HG03135 (cell line): ENCODE data around the gene ALPP.

Experiments
- ATAC-seq: cut with Tn5 transposase; IDR thresholded peaks from one replicate; pipeline ENCODE4 v1.9.1; 2021; ENCODE audit warnings: mild to moderate bottlenecking, moderate library complexity; ENCODE audit not compliant: unreplicated experiment

Gene ALPP

GRCh38 chr2:232340171-232340935 lies 38.2 kb upstream of the ALPP start:
- ATAC-seq: no peak

GRCh38 chr2:232341061-232341738 lies 37.4 kb upstream of the ALPP start:
- ATAC-seq: no peak

DNA sequence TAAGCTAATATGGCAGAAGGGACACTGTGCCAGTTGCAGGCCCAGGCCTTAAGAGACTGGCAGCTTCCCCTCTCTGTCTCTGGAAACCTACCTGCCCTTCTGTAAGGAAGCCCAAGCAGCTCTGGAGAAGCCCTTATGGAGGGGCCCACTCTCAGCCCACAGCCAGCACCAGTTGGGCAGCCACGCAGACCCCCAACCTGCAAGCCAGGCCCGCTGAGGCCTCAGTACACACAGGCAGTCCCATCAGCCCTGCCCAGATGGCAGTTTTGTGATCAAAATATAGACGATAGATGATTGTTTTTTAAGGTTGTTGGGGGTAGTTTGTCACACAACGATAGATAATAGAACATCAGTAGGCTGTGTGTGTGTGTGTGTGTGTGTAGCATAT lies 36.8 kb upstream of the ALPP start:
- ATAC-seq: no peak

DNA sequence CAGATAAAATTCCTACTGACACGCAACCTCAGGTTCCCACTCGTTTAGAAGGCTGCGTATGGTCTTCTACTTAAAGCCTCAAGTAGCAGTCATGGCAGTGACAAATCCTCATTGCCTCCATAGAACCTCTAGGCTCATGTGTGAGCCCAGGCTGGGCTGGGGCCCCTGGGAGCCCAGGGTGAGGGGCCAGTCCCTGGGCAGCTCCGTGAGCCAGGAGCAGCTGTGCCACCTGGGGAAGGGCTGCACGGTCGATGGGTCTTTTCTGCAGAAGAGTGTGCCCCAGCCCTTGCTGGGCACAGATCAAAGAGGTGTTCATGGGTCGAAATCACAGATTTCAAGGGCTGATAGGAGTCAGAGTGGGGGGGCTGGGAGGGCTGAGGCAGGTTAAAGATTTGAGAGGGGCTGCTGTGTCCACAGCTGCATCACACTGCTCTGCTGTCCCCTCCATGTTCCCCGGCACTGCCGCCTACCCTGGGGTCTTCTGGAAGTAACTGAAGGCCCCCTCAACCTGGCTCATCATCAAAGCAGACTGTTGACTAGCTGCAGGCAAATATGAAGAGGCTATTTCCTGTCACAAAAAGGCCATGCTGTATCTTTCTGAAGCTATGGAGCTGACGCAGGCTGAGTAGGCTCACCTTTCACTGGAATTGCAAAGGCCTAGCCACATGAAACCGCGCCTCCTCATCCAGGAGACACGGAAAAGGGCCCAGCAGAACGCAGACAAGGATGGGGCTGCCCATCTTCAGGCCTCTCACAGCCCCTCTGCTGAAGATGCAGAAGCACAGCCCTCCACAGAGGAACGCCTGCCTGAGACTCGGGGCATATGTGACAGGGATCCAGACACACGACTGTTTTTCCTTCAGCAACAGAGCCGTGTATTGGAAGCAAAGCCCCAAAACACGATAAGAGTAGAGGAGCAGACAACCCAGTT lies 35.7 kb upstream of the ALPP start:
- no peak for ATAC-seq

DNA sequence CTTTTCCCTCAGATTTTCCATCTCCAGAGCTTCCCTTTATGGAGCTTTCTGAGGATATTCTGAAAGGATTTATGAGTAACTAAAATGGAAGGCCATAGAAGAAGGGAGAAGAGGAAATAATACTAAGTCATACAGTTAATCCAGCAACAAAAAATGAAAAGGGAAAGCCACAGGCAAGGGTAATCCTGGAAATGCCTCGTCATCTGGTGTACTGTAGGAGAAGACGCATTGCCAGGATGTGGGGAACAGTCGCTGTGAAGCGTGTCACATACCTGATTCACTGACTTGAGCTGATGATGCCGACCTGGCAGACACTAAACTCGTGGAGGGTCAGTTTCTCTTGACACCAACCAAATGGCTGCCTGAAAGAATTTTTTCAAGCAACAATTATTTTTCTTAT lies 34.7 kb upstream of the ALPP start:
- no peak for ATAC-seq

GRCh38 chr2:232345251-232345650 lies 33.3 kb upstream of the ALPP start:
- ATAC-seq: no peak

GRCh38 chr2:232347369-232347768 lies 31.2 kb upstream of the ALPP start:
- no peak for ATAC-seq

GRCh38 chr2:232348936-232349335 lies 29.6 kb upstream of the ALPP start:
- no peak for ATAC-seq

GRCh38 chr2:232349546-232349945 lies 29.0 kb upstream of the ALPP start:
- ATAC-seq: no peak

DNA sequence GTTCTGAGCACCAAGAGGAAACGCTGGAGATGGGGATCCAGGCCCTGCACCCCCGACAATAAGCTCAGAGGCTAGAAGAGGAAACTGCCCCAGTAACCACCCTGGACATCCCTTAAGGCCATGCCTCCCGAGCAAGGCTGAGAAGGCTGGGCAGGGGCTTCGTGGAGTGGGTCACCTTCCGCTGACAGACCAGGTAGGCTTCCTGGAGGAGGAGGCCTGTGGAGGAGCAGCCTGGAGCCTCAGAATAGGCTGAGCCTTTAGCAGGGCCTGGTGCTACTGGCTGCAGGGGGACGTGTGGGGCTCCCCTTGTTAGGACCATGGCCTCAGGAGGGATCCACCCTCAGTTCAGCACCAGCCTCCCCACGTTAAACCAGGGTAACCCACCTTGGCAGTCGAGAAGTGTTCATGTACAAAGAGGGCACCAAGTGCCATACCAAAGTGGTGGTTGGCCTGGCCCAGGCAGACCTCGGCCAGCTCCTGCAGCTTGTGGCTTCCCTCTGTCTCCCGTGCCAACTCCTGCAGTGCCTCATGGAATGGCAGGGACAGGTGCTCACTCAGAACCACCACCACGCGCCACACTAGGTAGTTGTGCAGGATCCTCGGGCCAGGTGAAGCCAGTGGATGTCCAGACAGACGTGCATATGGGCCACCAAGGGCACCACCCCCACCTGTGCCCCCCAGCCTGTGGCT lies 28.5 kb upstream of the ALPP start:
- no peak for ATAC-seq

- no peak for ATAC-seq
Observed at GRCh38 chr2:232350804-232351685, 27.5 kb upstream of the ALPP start.

- ATAC-seq: no peak
Observed at GRCh38 chr2:232351686-232352510, 26.7 kb upstream of the ALPP start.

DNA sequence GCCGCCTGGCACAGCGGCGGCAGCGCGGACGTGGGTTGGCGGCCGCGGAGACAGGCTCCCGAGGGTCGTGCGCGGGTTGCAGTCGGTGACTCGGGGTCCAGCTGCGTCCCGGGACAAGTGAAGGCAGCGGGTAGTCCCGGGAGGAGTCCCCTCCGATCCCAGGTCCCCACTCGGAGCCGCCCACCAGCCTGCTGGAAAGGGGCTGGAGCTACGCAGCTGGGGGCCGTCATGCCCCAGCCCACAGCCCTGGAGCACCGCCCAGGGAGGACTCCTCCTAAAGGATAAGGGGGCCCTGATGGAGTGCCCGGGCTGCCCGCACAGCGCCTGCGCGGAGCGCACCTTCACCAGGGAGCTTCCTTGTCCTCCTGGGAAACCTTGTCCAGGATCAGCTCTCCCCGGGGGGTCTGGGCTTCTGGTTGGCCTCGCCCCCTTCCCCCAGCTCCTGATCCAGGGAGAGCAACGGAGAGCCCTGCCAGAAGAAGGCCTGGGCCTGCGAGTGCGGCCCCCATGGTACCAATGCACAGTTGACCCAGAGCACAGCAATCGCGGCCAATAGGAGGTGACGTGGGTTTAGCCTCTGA lies 25.9 kb upstream of the ALPP start:
- ATAC-seq: no peak

- no peak for ATAC-seq
Observed at GRCh38 chr2:232353096-232353495, 25.5 kb upstream of the ALPP start.

DNA sequence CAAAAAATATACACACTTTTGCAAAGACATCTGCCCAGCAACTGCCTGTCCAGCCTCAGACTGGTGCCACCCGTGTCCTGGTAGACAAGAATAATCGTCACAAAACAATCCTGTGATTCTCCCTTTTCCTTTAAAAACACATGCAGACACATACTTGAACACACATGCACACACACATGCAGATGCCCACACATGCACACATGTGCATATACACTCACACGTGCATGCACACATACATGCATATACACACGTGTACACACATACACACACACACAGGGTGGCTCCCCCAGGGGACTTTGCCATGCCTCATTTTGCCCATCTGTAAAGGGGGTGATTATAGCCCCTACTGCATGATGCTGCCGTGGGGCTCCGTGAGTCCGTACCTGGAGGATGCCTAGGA lies 24.9 kb upstream of the ALPP start:
- ATAC-seq: no peak

DNA sequence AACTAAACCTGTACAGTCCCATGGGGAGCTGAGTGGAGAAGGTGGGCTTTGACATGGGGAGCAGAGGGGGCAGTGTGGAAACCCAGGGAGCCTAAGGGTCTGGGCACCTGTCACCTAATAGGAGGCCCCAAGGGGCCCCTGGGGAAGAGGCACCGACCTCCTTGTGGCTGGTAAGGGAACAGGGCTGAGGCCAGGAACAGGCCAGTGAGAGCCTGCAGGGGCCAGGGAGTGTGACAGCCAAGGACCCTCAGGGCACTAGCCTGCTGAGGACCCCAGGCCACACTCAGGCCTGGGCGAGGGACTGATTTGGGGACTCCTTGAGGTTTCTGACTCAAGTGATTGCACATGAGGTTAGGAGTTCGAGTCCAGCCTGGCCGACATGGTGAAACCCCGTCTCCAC lies 24.5 kb upstream of the ALPP start:
- no peak for ATAC-seq

DNA sequence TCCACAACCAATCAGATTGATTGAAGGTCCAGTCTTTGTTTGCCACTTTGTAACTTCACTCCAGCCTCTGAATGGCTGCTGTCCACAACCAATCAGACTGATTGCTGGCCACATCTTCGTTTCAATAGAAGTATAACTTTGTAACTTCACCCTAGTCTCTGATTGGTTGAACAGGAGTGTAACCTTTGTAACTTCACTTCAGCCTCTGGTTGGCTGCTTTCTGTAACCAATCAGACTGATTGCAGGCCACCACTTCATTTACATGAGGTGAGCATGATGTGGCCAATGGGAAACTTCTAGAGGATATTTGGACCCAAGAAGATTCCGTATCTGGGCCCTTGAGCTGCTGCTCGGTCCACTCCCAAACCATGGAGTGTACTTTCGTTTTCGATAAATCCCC lies 16.9 kb upstream of the ALPP start:
- ATAC-seq: no peak

GRCh38 chr2:232362174-232362900 lies 16.2 kb upstream of the ALPP start:
- no peak for ATAC-seq
